ENCODE measurements around the gene PTPRD. TPM values are rescaled to one million over a fixed set of nuclear protein-coding genes. Genes with fewer than 3 reads are reported as not detected.
"Not testable (repeated sequence)": the region's sequence is repeated elsewhere in the genome, so short reads cannot be mapped to it uniquely, and the experiment has no call there.

The PTPRD gene
- total and polyA plus RNA-seq, 2 of the 4 experiments (the other 2 are of a cell fraction): 0.07 to 0.18 TPM

GRCh38 chr9:9426454-9426853 is 1186.3 kb downstream of the PTPRD start:
- H3K27ac ChIP-seq (ENCODE audit: insufficient read depth, low read length); H3K56ac ChIP-seq (ENCODE audit: extremely low read depth, insufficient read depth, low read length); H3K4ac ChIP-seq (ENCODE audit: low read depth, low read length); H2AK5ac ChIP-seq (ENCODE audit: low read depth, low read length); H2BK20ac ChIP-seq (ENCODE audit: low read depth, low read length); H2BK5ac ChIP-seq (ENCODE audit: low read depth, low read length, poor library complexity, severe bottlenecking); H3K9ac ChIP-seq (ENCODE audit: low read depth, low read length); H4K5ac ChIP-seq (ENCODE audit: low read depth, low read length); H4K91ac ChIP-seq (ENCODE audit: insufficient read depth, low read depth, low read length); H3K27me3 ChIP-seq (ENCODE audit: control insufficient read depth, insufficient read depth, low read length); H3K9me3 ChIP-seq (ENCODE audit: control insufficient read depth, insufficient read depth, low read length); in situ Hi-C loops (cut with MboI; ENCODE audit: low sequenced_read_pairs); H3K36me3 ChIP-seq (ENCODE audit: control insufficient read depth, insufficient read depth, low read length); H2BK15ac ChIP-seq (ENCODE audit: low read depth, low read length); H3K4me3 ChIP-seq (ENCODE audit: insufficient read depth, low read depth, low read length); H3K4me1 ChIP-seq (ENCODE audit: control insufficient read depth, insufficient read depth, low read length); H4K8ac ChIP-seq (ENCODE audit: low read depth in 2 of 2, low read length in 2 of 2); POLR2A ChIA-PET (ENCODE audit: unreplicated experiment); H3K79me1 ChIP-seq (ENCODE audit: low read depth in 1 of 2, low read length in 2 of 2); H3K18ac ChIP-seq (ENCODE audit: low read depth, low read length); H3K14ac ChIP-seq (replicated peaks; ENCODE audit: low read depth, low read length); ATAC-seq (ENCODE audit: low read depth); H2BK120ac ChIP-seq (ENCODE audit: low read depth, low read length); dilution Hi-C loops (cut with HindIII; ENCODE audit: low sequenced_read_pairs, unreplicated experiment); DNase-seq; H2AFZ ChIP-seq (replicated peaks; ENCODE audit: low read length, poor library complexity); H4K20me1 ChIP-seq (ENCODE audit: insufficient read depth, low read length); H2AK9ac ChIP-seq (replicated peaks; ENCODE audit: low read depth, low read length, poor library complexity); H3K23ac ChIP-seq (ENCODE audit: low read depth, low read length); intact Hi-C loops (cut with micrococcal nuclease); BruUV-seq (replicated peaks); H3K4me2 ChIP-seq (ENCODE audit: low read depth, low read length); CTCF ChIA-PET; H3K9me1 ChIP-seq (ENCODE audit: insufficient read depth, low read length): not testable (repeated sequence)
- 80% methylated on average over 1 of the region's 10 CpGs; no CpG with 5 or more reads in 1 of the 2 experiments for WGBS, 2 experiments (ENCODE audit: extremely low coverage in 2 of 2, insufficient read length in 1 of 2)
